ENCODE data around the gene CACNA1I. TPM values are rescaled to one million over a fixed set of nuclear protein-coding genes. Genes with fewer than 3 reads are reported as not detected.

CACNA1I gene
- total RNA-seq, 1 experiment from 2014 or later: 0.15 TPM

- ChIA-PET CTCF (no interaction called here), POLR2A (no interaction called here), RAD21 (ENCODE audit: low non-redundant PET in 1 of 2, low total read pairs in 2 of 2, uncharacterized antibody in 2 of 2, unreplicated experiment in 2 of 2) (no interaction called here)
- no TSS peak for BruUV-seq (replicated peaks)
- H4K20me1 ChIP-seq (ENCODE audit: insufficient read depth): no peaks in the 10 kb centered on the region
- H2AFZ ChIP-seq (ENCODE audit: low read depth, low read length, poor library complexity, severe bottlenecking): no peak overlapping the region
- no peaks in the 10 kb centered on the region for H3K9me2 ChIP-seq (ENCODE audit: insufficient read depth)
- H3K79me2 ChIP-seq (ENCODE audit: insufficient read depth, low read length): no peaks in the 10 kb centered on the region
- no peaks in the 10 kb centered on the region for H3K36me3 ChIP-seq (ENCODE audit: control insufficient read depth in 1 of 2, insufficient read depth in 2 of 2, low read length in 2 of 2)
- no peak for DNase-seq (ENCODE audit: low read depth, low spot score)
- intact Hi-C loops (cut with micrococcal nuclease): no loop called here
- H3K4me2 ChIP-seq (ENCODE audit: low read length): no peak overlapping the region
- no peaks in the 10 kb centered on the region for H3K9me3 ChIP-seq (ENCODE audit: control insufficient read depth in 1 of 2, insufficient read depth in 1 of 2, low read depth in 1 of 2, low read length in 2 of 2)
- no peak overlapping the region for H3K9ac ChIP-seq (ENCODE audit: low read length)
- H3K27me3 ChIP-seq (ENCODE audit: insufficient read depth, low read length): no peaks in the 10 kb centered on the region; the same call in 1 of the 2 replicates
- no peak for TF ChIP-seq ZFX (IDR thresholded peaks at IDR 0.05)
- no peak for TF ChIP-seq YY1 (IDR thresholded peaks at IDR 0.05; ENCODE audit: extremely low read depth, insufficient replicate concordance, low read depth, low read length)
- TF ChIP-seq SP1 (IDR thresholded peaks at IDR 0.05; ENCODE audit: low read depth): no peak
- no peak for TF ChIP-seq ELF1 (IDR thresholded peaks at IDR 0.05; ENCODE audit: borderline replicate concordance, low read depth)
- TF ChIP-seq EGR1 (IDR thresholded peaks at IDR 0.05; ENCODE audit: low read depth): no peak
- TF ChIP-seq, protein P1, sequence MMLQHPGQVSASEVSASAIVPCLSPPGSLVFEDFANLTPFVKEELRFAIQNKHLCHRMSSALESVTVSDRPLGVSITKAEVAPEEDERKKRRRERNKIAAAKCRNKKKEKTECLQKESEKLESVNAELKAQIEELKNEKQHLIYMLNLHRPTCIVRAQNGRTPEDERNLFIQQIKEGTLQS (IDR thresholded peaks at IDR 0.05): no peak
- no peak for TF ChIP-seq RAD21 (IDR thresholded peaks at IDR 0.05; ENCODE audit: low read depth)
- TF ChIP-seq, protein P2, sequence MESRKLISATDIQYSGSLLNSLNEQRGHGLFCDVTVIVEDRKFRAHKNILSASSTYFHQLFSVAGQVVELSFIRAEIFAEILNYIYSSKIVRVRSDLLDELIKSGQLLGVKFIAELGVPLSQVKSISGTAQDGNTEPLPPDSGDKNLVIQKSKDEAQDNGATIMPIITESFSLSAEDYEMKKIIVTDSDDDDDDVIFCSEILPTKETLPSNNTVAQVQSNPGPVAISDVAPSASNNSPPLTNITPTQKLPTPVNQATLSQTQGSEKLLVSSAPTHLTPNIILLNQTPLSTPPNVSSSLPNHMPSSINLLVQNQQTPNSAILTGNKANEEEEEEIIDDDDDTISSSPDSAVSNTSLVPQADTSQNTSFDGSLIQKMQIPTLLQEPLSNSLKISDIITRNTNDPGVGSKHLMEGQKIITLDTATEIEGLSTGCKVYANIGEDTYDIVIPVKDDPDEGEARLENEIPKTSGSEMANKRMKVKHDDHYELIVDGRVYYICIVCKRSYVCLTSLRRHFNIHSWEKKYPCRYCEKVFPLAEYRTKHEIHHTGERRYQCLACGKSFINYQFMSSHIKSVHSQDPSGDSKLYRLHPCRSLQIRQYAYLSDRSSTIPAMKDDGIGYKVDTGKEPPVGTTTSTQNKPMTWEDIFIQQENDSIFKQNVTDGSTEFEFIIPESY (IDR thresholded peaks at IDR 0.05; ENCODE audit: extremely low read depth, insufficient replicate concordance, low read length): no peak
- no peak for TF ChIP-seq POLR2A (IDR thresholded peaks at IDR 0.05; ENCODE audit: borderline replicate concordance, extremely low read depth, insufficient read depth, insufficient read length)
- H3K4me3 ChIP-seq (replicated peaks in 1 of 2; ENCODE audit: low read depth in 1 of 2, low read length in 2 of 2): no peak overlapping the region
- no peak overlapping the region for H3K27ac ChIP-seq (ENCODE audit: low read depth, low read length)
- no peak for ATAC-seq
- no peaks in the 10 kb centered on the region for H3K4me1 ChIP-seq (ENCODE audit: control insufficient read depth in 1 of 2, insufficient read depth in 2 of 2, low read length in 2 of 2)
Measured at GRCh38 chr22:39658367-39658766, 87.8 kb downstream of the CACNA1I start.
